Trophoblast cell (in vitro differentiated cells and primary cell): ENCODE data around the gene GARS1.

Experiments used
- DNase-seq, 2 donors: peaks; one replicate each; pipeline ENCODE4 v3.0.0-alpha.2; 2016
- H2AFZ ChIP-seq: 2 replicates; pipeline ENCODE4 v1.6.1; 2013; ENCODE audit warnings: low read length, moderate library complexity, mild to moderate bottlenecking; ENCODE audit not compliant: insufficient read depth, poor library complexity
- H2AK5ac ChIP-seq: 2 replicates; pipeline ENCODE4 v1.6.1; 2013; ENCODE audit warnings: mild to moderate bottlenecking, low read length
- H2BK120ac ChIP-seq: 2 replicates; pipeline ENCODE4 v1.6.1; 2013; ENCODE audit warnings: low read length, mild to moderate bottlenecking, moderate library complexity; ENCODE audit not compliant: insufficient read depth, poor library complexity
- H2BK12ac ChIP-seq: 2 replicates; pipeline ENCODE4 v1.6.1; 2013; ENCODE audit warnings: mild to moderate bottlenecking, low read length, moderate library complexity
- H2BK5ac ChIP-seq: 2 replicates; pipeline ENCODE4 v1.6.1; 2013; ENCODE audit warnings: low read length, low read depth, moderate library complexity, mild to moderate bottlenecking; ENCODE audit not compliant: poor library complexity
- H3K14ac ChIP-seq: 2 replicates; pipeline ENCODE4 v1.6.1; 2013; ENCODE audit warnings: mild to moderate bottlenecking, low read length
- H3K18ac ChIP-seq: 2 replicates; pipeline ENCODE4 v1.6.1; 2013; ENCODE audit warnings: mild to moderate bottlenecking, low read length
- H3K23ac ChIP-seq: 2 replicates; pipeline ENCODE4 v1.6.1; 2013; ENCODE audit warnings: low read length
- H3K27ac ChIP-seq: 2 replicates; pipeline ENCODE4 v1.5.1; 2013; ENCODE audit warnings: low read depth, mild to moderate bottlenecking, inconsistent platforms, low read length, moderate library complexity
- H3K27me3 ChIP-seq: 2 replicates; pipeline ENCODE4 v1.6.1; 2013; ENCODE audit warnings: inconsistent platforms, mild to moderate bottlenecking, low read length, moderate library complexity; ENCODE audit not compliant: insufficient read depth
- H3K36me3 ChIP-seq, 2 experiments: 1 replicate in 1 of 2; 2 replicates in 1 of 2; pipeline ENCODE4 v1.6.1; 2013; ENCODE audit warnings: low read length in 2 of 2, mild to moderate bottlenecking in 2 of 2, moderate library complexity in 1 of 2; ENCODE audit not compliant: insufficient read depth in 2 of 2, control insufficient read depth in 1 of 2
- H3K4ac ChIP-seq: 2 replicates; pipeline ENCODE4 v1.6.1; 2013; ENCODE audit warnings: low read depth, mild to moderate bottlenecking, low read length, moderate library complexity
- H3K4me1 ChIP-seq, 2 experiments: 1 replicate in 1 of 2; 2 replicates in 1 of 2; pipeline ENCODE4 v1.6.1; 2013; ENCODE audit warnings: low read length in 2 of 2, mild to moderate bottlenecking in 2 of 2, moderate library complexity in 1 of 2; ENCODE audit not compliant: insufficient read depth in 2 of 2, control insufficient read depth in 1 of 2
- H3K4me2 ChIP-seq: 2 replicates; pipeline ENCODE4 v1.6.1; 2013; ENCODE audit warnings: inconsistent platforms, mild to moderate bottlenecking, low read length, moderate library complexity
- H3K4me3 ChIP-seq: 2 replicates; pipeline ENCODE4 v1.5.1; 2013; ENCODE audit warnings: mild to moderate bottlenecking, low read depth, low read length, inconsistent platforms
- H3K79me1 ChIP-seq: one replicate; pipeline ENCODE4 v1.6.1; 2013; ENCODE audit warnings: low read length
- H3K79me2 ChIP-seq: 2 replicates; pipeline ENCODE4 v1.6.1; 2013; ENCODE audit warnings: low read length, mild to moderate bottlenecking; ENCODE audit not compliant: control insufficient read depth, insufficient read depth, poor library complexity
- H3K9ac ChIP-seq: 2 replicates; pipeline ENCODE4 v1.6.1; 2013; ENCODE audit warnings: mild to moderate bottlenecking, low read length
- H3K9me3 ChIP-seq: 2 replicates; pipeline ENCODE4 v1.6.1; 2013; ENCODE audit warnings: low read depth, mild to moderate bottlenecking, control low read depth, inconsistent platforms, low read length; ENCODE audit not compliant: insufficient read depth
- H4K12ac ChIP-seq: 2 replicates; pipeline ENCODE4 v1.6.1; 2013; ENCODE audit warnings: low read depth, mild to moderate bottlenecking, low read length, moderate library complexity
- H4K8ac ChIP-seq: 2 replicates; pipeline ENCODE4 v1.6.1; 2013; ENCODE audit warnings: low read depth, mild to moderate bottlenecking, low read length, moderate library complexity
- H4K91ac ChIP-seq: one replicate; pipeline ENCODE4 v1.6.1; 2013; ENCODE audit warnings: low read depth, mild to moderate bottlenecking, low read length, moderate library complexity
- WGBS: extraction: QIAGEN DNeasy Blood & Tissue Kit; methylation state at CpG from one replicate; pipeline ENCODE4 v1.1.7; 2013; ENCODE audit warnings: missing lambda C conversion rate; ENCODE audit not compliant: insufficient read length, insufficient coverage; ENCODE audit errors: extremely low coverage; 5-methylcytosine and 5-hydroxymethylcytosine counted together

The GARS1 gene

DNA sequence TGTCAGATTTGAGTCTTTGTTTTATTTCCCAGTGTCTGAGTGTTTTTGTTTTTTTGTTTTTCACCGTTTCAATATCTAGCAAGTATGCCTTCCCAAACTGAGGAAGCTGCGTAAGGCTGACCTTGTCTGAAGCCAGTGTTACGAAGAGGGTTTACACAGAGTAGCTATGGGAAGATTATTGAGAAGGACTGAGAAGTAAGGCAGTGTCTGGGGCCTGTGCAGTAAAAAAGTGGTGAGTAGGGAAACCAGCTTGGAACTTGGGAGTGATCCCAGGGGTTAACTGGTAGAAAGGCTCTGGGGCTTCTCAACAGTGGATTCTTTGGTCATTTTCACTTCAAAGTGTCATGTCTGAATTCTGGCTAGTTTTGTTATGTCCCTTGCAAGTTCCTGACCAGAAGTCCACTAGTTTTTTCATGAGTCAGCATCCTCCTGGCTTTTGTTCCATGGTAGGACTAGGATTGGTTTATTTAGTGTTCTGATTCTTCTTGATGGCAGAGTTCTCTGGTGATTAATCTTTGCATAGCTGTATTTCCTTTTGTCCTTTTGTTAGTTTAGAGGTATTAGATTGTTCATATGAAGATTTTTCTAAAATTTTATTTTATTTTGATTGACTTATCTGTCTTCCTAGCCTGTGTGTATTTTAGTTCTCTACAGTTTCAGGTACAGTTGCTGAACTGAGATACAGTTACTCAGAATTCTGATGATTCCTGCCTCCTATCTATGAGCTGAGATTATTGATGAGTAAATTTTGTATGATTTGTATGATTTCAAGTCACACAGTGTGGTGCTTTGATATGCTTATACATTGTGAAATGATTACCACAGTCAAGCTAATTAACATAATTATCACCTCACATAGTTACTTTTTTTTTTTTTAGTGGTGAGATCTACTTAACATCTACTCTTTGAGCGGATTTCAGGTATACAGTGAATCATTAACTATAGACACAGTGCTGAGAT, 19.0 kb downstream of the GARS1 start:
- H3K4me3 ChIP-seq = no peak overlapping the region
- H3K9me3 ChIP-seq = no peaks in the 10 kb centered on the region
- no peak overlapping the region for H2BK12ac ChIP-seq
- no peak overlapping the region for H2BK5ac ChIP-seq
- no peak overlapping the region for H3K4me2 ChIP-seq
- no peak overlapping the region for H2AK5ac ChIP-seq
- no peak overlapping the region for H2AFZ ChIP-seq
- no peak overlapping the region for H2BK120ac ChIP-seq
- H3K36me3 ChIP-seq = peaks cover 8 to 28% of the 10 kb centered on the region in 2 experiments
- no peak overlapping the region for H3K9ac ChIP-seq
- H3K23ac ChIP-seq = no peak overlapping the region
- no peaks in the 10 kb centered on the region for H3K79me2 ChIP-seq
- no peak overlapping the region for H3K4ac ChIP-seq
- no peak overlapping the region for H3K18ac ChIP-seq
- H3K27ac ChIP-seq = no peak overlapping the region
- no peak overlapping the region for H4K91ac ChIP-seq
- H3K14ac ChIP-seq = no peak overlapping the region
- no CpG with 5 or more reads among the region's 4 CpGs for WGBS
- peaks cover 2% of the 10 kb centered on the region in 2 experiments for H3K4me1 ChIP-seq
- H4K8ac ChIP-seq = no peak overlapping the region
- DNase-seq = no peak
- H3K79me1 ChIP-seq = no peaks in the 10 kb centered on the region
- H3K27me3 ChIP-seq = no peaks in the 10 kb centered on the region
- H4K12ac ChIP-seq = no peak overlapping the region

DNA sequence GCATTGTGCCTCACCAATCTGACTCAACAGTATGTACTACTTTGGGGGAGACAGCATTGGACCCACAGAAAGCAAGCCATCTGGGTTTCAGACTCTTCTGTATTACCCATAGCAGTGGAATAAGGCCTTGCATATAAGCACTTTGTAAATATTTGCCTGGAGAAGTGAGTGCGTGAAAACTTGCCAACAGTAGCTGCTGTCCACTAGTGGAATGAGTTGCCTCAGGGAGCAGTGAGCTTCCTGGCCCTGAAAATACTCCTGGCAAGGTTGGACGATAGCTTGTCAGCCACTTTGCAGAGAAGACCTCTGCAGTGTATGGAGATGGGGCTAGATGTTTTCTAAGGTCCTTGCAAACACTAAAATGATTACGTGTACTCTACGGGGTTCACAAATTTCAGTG, 21.6 kb downstream of the GARS1 start:
- Histone ChIP-seq H2BK120ac (no peak overlapping the region), H4K12ac (no peak overlapping the region), H3K36me3 (peaks cover 14 to 36% of the 10 kb centered on the region in 2 experiments), H3K79me2 (no peaks in the 10 kb centered on the region), H4K8ac (no peak overlapping the region), H2AFZ (no peak overlapping the region), H2AK5ac (no peak overlapping the region), H3K14ac (no peak overlapping the region), H4K91ac (no peak overlapping the region), H3K4me2 (no peak overlapping the region), H3K4ac (no peak overlapping the region), H3K9me3 (no peaks in the 10 kb centered on the region), H2BK12ac (no peak overlapping the region), H3K27ac (no peak overlapping the region), H3K27me3 (no peaks in the 10 kb centered on the region), H3K18ac (no peak overlapping the region), H3K79me1 (no peaks in the 10 kb centered on the region), H3K23ac (no peak overlapping the region), H3K4me1 (peaks cover 2% of the 10 kb centered on the region in 2 experiments), H2BK5ac (no peak overlapping the region), H3K4me3 (no peak overlapping the region), H3K9ac (no peak overlapping the region)
- no CpG with 5 or more reads among the region's 4 CpGs for WGBS
- no peak for DNase-seq

DNA sequence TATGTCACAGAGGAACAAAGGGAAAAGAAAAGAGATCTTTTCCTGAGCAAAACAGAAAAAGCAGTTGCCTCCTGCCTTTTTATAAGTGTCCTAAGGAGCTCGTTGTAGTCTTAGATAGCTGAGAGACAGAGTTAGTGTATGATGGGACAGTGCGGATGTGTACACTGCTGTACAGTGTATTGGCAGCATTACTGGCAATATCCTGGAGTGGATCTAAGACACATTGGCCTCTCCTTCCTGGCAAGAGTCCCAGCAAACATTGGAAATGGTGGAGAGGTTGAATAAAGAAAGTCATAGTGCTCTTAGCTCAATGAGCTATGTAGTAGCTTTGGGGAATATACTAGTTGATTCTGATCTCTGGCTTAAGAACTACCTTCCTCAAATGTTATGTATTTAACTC, 22.7 kb downstream of the GARS1 start:
- no peaks in the 10 kb centered on the region for H3K79me2 ChIP-seq
- no peak overlapping the region for H2BK12ac ChIP-seq
- peaks cover 14 to 36% of the 10 kb centered on the region in 2 experiments for H3K36me3 ChIP-seq
- WGBS = no CpG with 5 or more reads among the region's 2 CpGs
- no peak overlapping the region for H3K18ac ChIP-seq
- H4K8ac ChIP-seq = no peak overlapping the region
- no peak overlapping the region for H2BK5ac ChIP-seq
- H3K4ac ChIP-seq = no peak overlapping the region
- H3K27ac ChIP-seq = no peak overlapping the region
- DNase-seq = no peak
- H2AFZ ChIP-seq = no peak overlapping the region
- H4K12ac ChIP-seq = no peak overlapping the region
- H3K4me2 ChIP-seq = no peak overlapping the region
- H3K79me1 ChIP-seq = no peaks in the 10 kb centered on the region
- no peak overlapping the region for H3K14ac ChIP-seq
- H2AK5ac ChIP-seq = no peak overlapping the region
- H3K9me3 ChIP-seq = no peaks in the 10 kb centered on the region
- H2BK120ac ChIP-seq = no peak overlapping the region
- H3K23ac ChIP-seq = no peak overlapping the region
- peaks cover 2% of the 10 kb centered on the region in 2 experiments for H3K4me1 ChIP-seq
- H3K27me3 ChIP-seq = no peaks in the 10 kb centered on the region
- no peak overlapping the region for H3K4me3 ChIP-seq
- H4K91ac ChIP-seq = no peak overlapping the region
- H3K9ac ChIP-seq = no peak overlapping the region

DNA sequence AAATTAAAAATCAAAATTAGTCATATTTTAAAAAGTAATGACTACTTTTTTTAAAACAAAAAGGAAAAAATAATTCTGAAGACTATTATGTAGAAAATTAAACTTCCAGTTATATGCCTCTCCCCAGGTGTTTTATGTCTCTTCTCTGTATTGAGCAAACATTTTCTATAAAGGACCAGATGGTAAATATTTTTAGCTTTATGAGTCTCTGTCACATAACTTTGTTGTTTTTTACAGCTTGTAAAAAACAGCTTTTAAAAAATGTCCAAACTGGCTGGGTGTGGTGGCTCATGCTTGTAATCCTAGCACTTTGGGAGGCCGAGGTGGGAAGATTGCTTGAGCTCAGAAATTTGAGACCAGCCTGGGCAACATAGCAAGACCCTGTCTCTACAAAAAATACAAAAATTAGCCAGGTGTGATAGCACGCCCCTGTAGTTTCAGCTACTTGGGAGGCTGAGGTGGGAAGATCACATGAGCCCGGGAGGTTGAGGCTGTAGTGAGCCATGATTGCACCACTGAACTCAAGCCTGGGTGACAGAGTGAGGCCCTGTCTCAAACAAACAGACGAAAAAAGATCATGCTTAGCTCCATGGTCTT, 23.5 kb downstream of the GARS1 start:
- no CpG with 5 or more reads among the region's 4 CpGs for WGBS
- Histone ChIP-seq H4K8ac (no peak overlapping the region), H3K9ac (no peak overlapping the region), H3K18ac (no peak overlapping the region), H3K4me1 (no peaks in the 10 kb centered on the region), H2AFZ (no peak overlapping the region), H3K4me3 (no peak overlapping the region), H4K12ac (no peak overlapping the region), H2BK12ac (no peak overlapping the region), H3K79me1 (no peaks in the 10 kb centered on the region), H3K14ac (no peak overlapping the region), H3K9me3 (no peaks in the 10 kb centered on the region), H3K4me2 (no peak overlapping the region), H4K91ac (no peak overlapping the region), H3K23ac (no peak overlapping the region), H3K27ac (no peak overlapping the region), H3K27me3 (no peaks in the 10 kb centered on the region), H2BK120ac (no peak overlapping the region), H3K79me2 (no peaks in the 10 kb centered on the region), H2BK5ac (no peak overlapping the region), H2AK5ac (no peak overlapping the region), H3K36me3 (peaks cover 16 to 31% of the 10 kb centered on the region in 2 experiments), H3K4ac (no peak overlapping the region)
- no peak for DNase-seq
